HG03520 (cell line): ENCODE measurements around the gene MS4A4E.
"Not testable (repeated sequence)": the region's sequence is repeated elsewhere in the genome, so short reads cannot be mapped to it uniquely, and the experiment has no call there.

ENCODE experiments used
- ATAC-seq: cut with Tn5 transposase; IDR thresholded peaks from one replicate; pipeline ENCODE4 v1.9.1; 2021; ENCODE audit warnings: mild to moderate bottlenecking, moderate library complexity; ENCODE audit not compliant: unreplicated experiment

The MS4A4E gene

GRCh38 chr11:60175860-60176275, 67.1 kb downstream of the MS4A4E start:
- no peak for ATAC-seq

- ATAC-seq, result no peak
Measured at GRCh38 chr11:60172011-60172410, 70.9 kb downstream of the MS4A4E start.

- ATAC-seq, result no peak
Measured at GRCh38 chr11:60170566-60170965, 72.4 kb downstream of the MS4A4E start.

GRCh38 chr11:60169264-60169915, 73.5 kb downstream of the MS4A4E start:
- ATAC-seq, result no peak

GRCh38 chr11:60168306-60168705, 74.6 kb downstream of the MS4A4E start:
- no peak for ATAC-seq

- no peak for ATAC-seq
Measured at GRCh38 chr11:60165951-60166350, 77.0 kb downstream of the MS4A4E start.

GRCh38 chr11:60165538-60165937, 77.4 kb downstream of the MS4A4E start:
- ATAC-seq, result no peak

- ATAC-seq, result no peak
Measured at GRCh38 chr11:60164550-60165075, 78.3 kb downstream of the MS4A4E start.

- no peak for ATAC-seq
Measured at GRCh38 chr11:60161766-60162165, 81.2 kb downstream of the MS4A4E start.

GRCh38 chr11:60161107-60161506, 81.8 kb downstream of the MS4A4E start:
- no peak for ATAC-seq

- no peak for ATAC-seq
Measured at GRCh38 chr11:60159868-60160267, 83.1 kb downstream of the MS4A4E start.

GRCh38 chr11:60159284-60159683, 83.7 kb downstream of the MS4A4E start:
- ATAC-seq, result no peak

GRCh38 chr11:60158636-60159035, 84.3 kb downstream of the MS4A4E start:
- no peak for ATAC-seq

- no peak for ATAC-seq
Measured at GRCh38 chr11:60155931-60156330, 87.0 kb downstream of the MS4A4E start.

- not testable (repeated sequence) for ATAC-seq
Measured at GRCh38 chr11:60152727-60153126, 90.2 kb downstream of the MS4A4E start.

- no peak for ATAC-seq
Measured at GRCh38 chr11:60150279-60150678, 92.7 kb downstream of the MS4A4E start.
